Measurements from ENCODE around the gene LYRM9. TPM values are rescaled to one million over a fixed set of nuclear protein-coding genes. Genes with fewer than 3 reads are reported as not detected.

Gene LYRM9
- total RNA-seq, 1 donor from 2014 or later = 1.3 TPM

DNA sequence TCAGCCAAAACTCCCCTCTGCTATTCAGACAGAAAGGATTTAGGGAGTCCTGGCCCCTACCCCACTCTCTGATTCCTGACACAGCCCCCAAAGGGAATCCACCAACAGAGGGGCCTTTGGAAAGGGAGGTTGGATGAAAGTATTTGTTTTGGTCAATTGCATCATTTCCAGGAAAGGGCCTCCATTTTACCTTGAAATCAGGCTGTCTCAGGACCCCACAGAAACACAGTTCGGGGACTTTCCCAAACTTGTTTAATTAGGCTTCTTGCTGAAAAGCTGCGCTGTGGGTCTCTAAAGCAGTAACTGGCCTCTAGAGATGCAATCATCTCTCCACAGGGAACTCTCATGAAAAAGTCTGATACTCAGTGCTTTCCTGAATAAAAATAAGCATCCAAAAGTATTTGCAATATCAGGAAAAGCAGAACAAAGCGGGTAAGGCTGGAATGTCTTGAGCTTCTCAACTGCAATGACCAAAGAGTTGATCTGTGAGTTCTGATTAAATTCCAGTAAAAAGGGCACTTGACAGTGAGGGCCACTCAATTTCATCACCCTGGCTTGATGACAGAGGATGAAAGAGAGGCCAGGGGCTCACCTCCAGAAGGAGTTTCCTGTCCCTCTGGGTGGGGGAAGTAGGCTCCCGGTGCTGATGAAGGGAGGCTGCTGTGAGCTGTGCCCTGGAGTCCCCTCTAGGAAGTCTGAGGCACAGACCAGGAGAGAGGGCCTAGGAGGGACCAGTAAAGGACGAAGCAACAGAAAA, 36.3 kb downstream of the LYRM9 start:
- no peak overlapping the region for H3K4me3 ChIP-seq (ENCODE audit: low read depth, low read length)
- TF ChIP-seq, protein P1, sequence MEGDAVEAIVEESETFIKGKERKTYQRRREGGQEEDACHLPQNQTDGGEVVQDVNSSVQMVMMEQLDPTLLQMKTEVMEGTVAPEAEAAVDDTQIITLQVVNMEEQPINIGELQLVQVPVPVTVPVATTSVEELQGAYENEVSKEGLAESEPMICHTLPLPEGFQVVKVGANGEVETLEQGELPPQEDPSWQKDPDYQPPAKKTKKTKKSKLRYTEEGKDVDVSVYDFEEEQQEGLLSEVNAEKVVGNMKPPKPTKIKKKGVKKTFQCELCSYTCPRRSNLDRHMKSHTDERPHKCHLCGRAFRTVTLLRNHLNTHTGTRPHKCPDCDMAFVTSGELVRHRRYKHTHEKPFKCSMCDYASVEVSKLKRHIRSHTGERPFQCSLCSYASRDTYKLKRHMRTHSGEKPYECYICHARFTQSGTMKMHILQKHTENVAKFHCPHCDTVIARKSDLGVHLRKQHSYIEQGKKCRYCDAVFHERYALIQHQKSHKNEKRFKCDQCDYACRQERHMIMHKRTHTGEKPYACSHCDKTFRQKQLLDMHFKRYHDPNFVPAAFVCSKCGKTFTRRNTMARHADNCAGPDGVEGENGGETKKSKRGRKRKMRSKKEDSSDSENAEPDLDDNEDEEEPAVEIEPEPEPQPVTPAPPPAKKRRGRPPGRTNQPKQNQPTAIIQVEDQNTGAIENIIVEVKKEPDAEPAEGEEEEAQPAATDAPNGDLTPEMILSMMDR (IDR thresholded peaks at IDR 0.05; ENCODE audit: insufficient read depth, low read length, severe bottlenecking) = no peak
- no peaks in the 10 kb centered on the region for H3K36me3 ChIP-seq (ENCODE audit: control insufficient read depth, insufficient read depth, low read length)
- peaks cover 6% of the 10 kb centered on the region for H3K27me3 ChIP-seq (ENCODE audit: control insufficient read depth, insufficient read depth, low read length)
- no peak for FAIRE-seq
- no peak for DNase-seq (ENCODE audit: low read depth)

DNA sequence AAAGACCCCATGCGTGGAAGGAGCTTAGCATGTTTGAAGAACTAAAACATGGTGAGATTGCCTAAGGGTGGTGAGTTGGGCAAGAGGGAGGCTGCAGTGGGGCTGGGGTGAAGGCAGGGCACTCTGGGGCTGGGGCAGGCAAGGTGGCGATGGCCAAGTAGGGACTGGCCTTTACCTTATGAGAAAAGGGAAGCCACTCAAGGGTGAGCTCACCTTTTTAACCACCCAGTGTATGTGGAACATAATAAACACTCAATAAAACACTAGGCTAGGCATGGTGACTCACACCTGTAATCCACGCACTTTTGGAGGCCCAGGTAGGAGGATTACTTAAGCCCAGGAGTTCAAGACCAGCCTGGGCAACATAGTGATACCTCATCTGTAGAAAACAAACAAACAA, 37.7 kb downstream of the LYRM9 start:
- Histone ChIP-seq H3K27me3 (ENCODE audit: control insufficient read depth, insufficient read depth, low read length) (peaks cover 6% of the 10 kb centered on the region), H3K4me3 (ENCODE audit: low read depth, low read length) (no peak overlapping the region), H3K36me3 (ENCODE audit: control insufficient read depth, insufficient read depth, low read length) (no peaks in the 10 kb centered on the region)
- FAIRE-seq (no peak), DNase-seq (ENCODE audit: low read depth) (no peak)
- TF ChIP-seq, protein P1 (IDR thresholded peaks at IDR 0.05; ENCODE audit: insufficient read depth, low read length, severe bottlenecking) = no peak

DNA sequence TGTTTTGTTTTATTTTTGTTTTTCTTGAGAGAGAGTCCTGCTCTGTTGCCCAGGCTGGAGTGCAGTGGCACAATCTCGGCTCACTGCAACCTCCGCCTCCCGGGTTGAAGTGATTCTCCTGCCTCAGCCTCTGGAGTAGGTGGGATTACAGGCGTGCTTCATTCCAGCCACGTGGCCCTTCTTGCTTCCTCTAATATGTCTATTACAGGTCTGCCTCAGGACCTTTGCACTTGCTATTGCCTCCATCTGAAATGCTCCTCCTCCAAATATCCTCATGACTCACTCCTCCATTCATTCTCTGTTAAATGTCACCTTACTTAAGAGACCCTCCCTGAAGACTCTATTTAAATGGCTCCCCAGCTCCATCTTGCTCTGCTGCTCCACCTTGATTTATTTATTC, 39.0 kb downstream of the LYRM9 start:
- Histone ChIP-seq H3K27me3 (ENCODE audit: control insufficient read depth, insufficient read depth, low read length) (peaks cover 6% of the 10 kb centered on the region), H3K4me3 (ENCODE audit: low read depth, low read length) (no peak overlapping the region), H3K36me3 (ENCODE audit: control insufficient read depth, insufficient read depth, low read length) (no peaks in the 10 kb centered on the region)
- no peak for FAIRE-seq
- no peak for DNase-seq (ENCODE audit: low read depth)
- TF ChIP-seq, protein P1 (IDR thresholded peaks at IDR 0.05; ENCODE audit: insufficient read depth, low read length, severe bottlenecking) = no peak

DNA sequence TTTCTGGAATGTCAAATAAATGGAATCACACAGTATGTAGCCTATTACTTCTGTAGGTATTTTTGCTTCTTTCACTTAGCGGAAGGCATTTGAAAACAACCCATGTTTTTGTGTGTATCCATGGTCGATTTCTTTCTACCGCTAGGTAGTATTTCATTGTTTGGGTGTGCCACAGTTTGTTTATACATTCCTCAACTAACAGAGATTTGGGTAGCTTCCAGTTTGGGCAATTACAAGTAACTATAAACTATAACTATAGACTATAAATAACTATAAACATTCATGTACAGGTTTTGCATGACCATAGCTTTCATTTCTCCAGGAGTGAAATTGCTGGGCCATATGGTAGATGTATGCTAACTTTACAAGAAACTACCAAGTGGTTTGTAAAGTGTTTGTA, 40.1 kb downstream of the LYRM9 start:
- TF ChIP-seq, protein P1 (IDR thresholded peaks at IDR 0.05; ENCODE audit: insufficient read depth, low read length, severe bottlenecking) = no peak
- DNase-seq (ENCODE audit: low read depth) (no peak), FAIRE-seq (no peak)
- Histone ChIP-seq H3K36me3 (ENCODE audit: control insufficient read depth, insufficient read depth, low read length) (no peaks in the 10 kb centered on the region), H3K4me3 (ENCODE audit: low read depth, low read length) (no peak overlapping the region), H3K27me3 (ENCODE audit: control insufficient read depth, insufficient read depth, low read length) (peaks cover 6% of the 10 kb centered on the region)

DNA sequence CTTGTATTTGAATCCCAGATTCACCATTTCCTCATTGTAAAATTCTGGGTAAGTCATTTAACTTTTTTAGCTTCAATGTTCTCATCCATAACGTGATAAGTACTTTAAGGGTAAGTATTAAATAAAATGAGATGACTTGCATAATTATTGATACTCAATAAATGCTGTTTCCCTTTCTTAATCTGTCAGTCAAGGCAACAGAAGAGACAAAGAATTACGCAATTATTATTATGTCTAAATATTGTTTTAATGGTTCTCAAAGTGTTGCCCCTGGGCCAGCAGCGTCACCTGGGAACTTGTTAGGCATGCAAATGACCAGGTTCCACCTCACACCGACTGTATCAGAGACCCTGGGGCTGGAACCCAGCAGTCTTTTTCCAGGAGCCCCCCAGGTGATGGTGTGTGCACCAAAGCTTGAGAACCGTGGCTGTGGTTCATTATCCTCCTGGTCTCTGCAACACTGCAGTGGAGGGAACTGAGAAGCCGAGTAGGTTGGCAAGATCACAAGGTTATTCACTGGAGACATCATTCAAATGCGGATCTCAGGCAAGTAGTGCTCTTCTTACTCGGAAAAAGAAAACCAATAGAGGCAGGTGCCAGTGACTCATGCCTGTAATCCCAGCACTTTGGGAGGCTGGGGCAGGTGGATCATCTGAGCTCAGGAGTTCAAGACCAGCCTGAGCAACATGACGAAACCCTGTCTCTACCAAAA, 43.5 kb downstream of the LYRM9 start:
- Histone ChIP-seq H3K36me3 (ENCODE audit: control insufficient read depth, insufficient read depth, low read length) (no peaks in the 10 kb centered on the region), H3K27me3 (ENCODE audit: control insufficient read depth, insufficient read depth, low read length) (peaks cover 6% of the 10 kb centered on the region), H3K4me3 (ENCODE audit: low read depth, low read length) (no peak overlapping the region)
- DNase-seq (ENCODE audit: low read depth) (no peak), FAIRE-seq (no peak)
- TF ChIP-seq, protein P1 (IDR thresholded peaks at IDR 0.05; ENCODE audit: insufficient read depth, low read length, severe bottlenecking) = no peak
